ENCODE measurements around the gene PECR. TPM values are rescaled to one million over a fixed set of nuclear protein-coding genes. Genes with fewer than 3 reads are reported as not detected.

The PECR gene
- total and polyA plus RNA-seq, 4 donors = 31.8 to 152 (median 65.5) TPM

DNA sequence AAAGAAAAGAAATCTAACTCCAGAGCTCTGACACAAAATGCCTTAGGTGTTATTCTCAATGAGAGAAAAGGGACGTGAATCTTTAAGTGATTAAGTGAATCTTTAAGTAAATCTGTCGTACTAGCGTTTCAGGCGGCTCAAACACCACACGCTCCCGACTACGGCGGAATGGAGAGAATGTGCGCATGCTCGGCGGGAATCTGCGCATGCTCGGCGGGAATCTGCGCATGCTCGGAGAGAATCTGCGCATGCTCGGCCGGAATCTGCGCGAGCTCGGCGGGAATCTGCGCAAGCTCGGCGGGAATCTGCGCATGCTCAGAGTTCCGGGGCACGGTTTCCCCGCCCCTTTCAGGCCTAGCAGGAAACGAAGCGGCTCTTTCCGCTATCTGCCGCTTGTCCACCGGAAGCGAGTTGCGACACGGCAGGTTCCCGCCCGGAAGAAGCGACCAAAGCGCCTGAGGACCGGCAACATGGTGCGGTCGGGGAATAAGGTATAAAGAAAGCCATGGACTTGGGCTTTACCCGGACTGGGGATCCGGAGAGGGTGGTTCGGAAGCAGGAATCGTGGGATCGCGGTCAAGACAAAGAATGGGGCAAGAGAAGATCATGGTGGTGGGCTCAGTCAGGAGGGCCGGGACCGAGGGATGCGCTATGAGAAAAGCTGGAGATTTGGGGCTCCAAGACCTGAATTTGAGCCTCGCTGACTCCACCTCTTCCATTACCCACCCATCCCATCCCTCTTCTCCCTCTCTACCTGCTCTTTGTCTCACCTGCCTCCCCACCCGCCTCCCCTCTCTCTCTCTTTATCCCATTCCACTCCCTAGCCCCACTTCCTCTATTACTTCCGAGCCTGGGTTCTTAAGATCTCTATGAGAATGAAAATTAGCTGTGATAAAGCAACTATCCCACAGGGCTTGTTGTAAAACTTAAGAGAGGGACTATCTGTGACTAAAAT is 27.6 kb upstream of the PECR start, which contains the start of gene XRCC5:
XRCC5 (plus strand) TSS at position 382 of the 955 bp plus-strand sequence; CDS start at position 471, 89 bp downstream.
- Histone ChIP-seq H3K4me1 (ENCODE audit: control insufficient read depth in 4 of 4, insufficient read depth in 4 of 4, low read length in 3 of 4) (peaks cover 4 to 34% (median 22%) of the 10 kb centered on the region in 4 donors), H3K9me3 (ENCODE audit: control insufficient read depth in 4 of 4, low read length in 3 of 4) (no peaks in the 10 kb centered on the region), H3K9ac (ENCODE audit: low read depth in 1 of 2, low read length in 2 of 2) (peak within 1 kb of the TSS; percentile 97), H3K27me3 (ENCODE audit: control insufficient read depth in 4 of 4, insufficient read depth in 4 of 4, low read length in 3 of 4) (no peaks in the 10 kb centered on the region), H3K27ac (ENCODE audit: low read depth in 1 of 2, low read length in 2 of 2) (peak within 1 kb of the TSS; percentile 86 to 90), H3K36me3 (ENCODE audit: control insufficient read depth in 4 of 4, insufficient read depth in 3 of 4, low read depth in 1 of 4, low read length in 3 of 4) (peaks cover 0 to 16% (median 11%) of the 10 kb centered on the region in 4 donors), H3K4me3 (ENCODE audit: low read depth in 1 of 3, low read length in 3 of 3) (peak within 1 kb of the TSS; percentile 75 to 99 (median 96))
- TF ChIP-seq FOXA1 (IDR thresholded peaks at IDR 0.05) (no peak), SP1 (IDR thresholded peaks at IDR 0.05) (peak; percentile 56), HNF4G (IDR thresholded peaks at IDR 0.05) (no peak), REST (IDR thresholded peaks at IDR 0.05) (no peak), GABPA (IDR thresholded peaks at IDR 0.05 in 1 of 2, conservative IDR thresholded peaks at IDR 0.05 in 1 of 2) (peak; percentile 75 to 95), HNF4A (conservative IDR thresholded peaks at IDR 0.05) (peak in 1 of 2 donors; percentile 3), FOXA2 (IDR thresholded peaks at IDR 0.05) (no peak), EGR1 (IDR thresholded peaks at IDR 0.05; ENCODE audit: low read depth in 2 of 2) (peak; percentile 97), YY1 (IDR thresholded peaks at IDR 0.05) (peak; percentile 85), RAD21 (IDR thresholded peaks at IDR 0.05) (peak in 1 of 2 donors; percentile 65), MAX (IDR thresholded peaks at IDR 0.05) (peak; percentile 96), JUND (IDR thresholded peaks at IDR 0.05) (no peak), ATF3 (IDR thresholded peaks at IDR 0.05) (no peak), ZBTB33 (IDR thresholded peaks at IDR 0.05) (peak; percentile 85), TAF1 (conservative IDR thresholded peaks at IDR 0.05) (peak; percentile 60), NR2F2 (IDR thresholded peaks at IDR 0.05) (no peak), RXRA (IDR thresholded peaks at IDR 0.05) (peak; percentile 38 to 65)
- TF ChIP-seq, protein P1, sequence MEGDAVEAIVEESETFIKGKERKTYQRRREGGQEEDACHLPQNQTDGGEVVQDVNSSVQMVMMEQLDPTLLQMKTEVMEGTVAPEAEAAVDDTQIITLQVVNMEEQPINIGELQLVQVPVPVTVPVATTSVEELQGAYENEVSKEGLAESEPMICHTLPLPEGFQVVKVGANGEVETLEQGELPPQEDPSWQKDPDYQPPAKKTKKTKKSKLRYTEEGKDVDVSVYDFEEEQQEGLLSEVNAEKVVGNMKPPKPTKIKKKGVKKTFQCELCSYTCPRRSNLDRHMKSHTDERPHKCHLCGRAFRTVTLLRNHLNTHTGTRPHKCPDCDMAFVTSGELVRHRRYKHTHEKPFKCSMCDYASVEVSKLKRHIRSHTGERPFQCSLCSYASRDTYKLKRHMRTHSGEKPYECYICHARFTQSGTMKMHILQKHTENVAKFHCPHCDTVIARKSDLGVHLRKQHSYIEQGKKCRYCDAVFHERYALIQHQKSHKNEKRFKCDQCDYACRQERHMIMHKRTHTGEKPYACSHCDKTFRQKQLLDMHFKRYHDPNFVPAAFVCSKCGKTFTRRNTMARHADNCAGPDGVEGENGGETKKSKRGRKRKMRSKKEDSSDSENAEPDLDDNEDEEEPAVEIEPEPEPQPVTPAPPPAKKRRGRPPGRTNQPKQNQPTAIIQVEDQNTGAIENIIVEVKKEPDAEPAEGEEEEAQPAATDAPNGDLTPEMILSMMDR (IDR thresholded peaks at IDR 0.05; ENCODE audit: low read depth, low read length, missing input control) = no peak
- under 1% methylated on average over 57 of the region's 57 CpGs for WGBS
- peak; percentile 99 for DNase-seq (ENCODE audit: low spot score)

All from liver (tissue), 9 donors.